GM21619 (cell line): ENCODE measurements around the gene NOVA2.
"Not testable (repeated sequence)": the region's sequence is repeated elsewhere in the genome, so short reads cannot be mapped to it uniquely, and the experiment has no call there.

Source experiments
- ATAC-seq: cut with Tn5 transposase; IDR thresholded peaks from one replicate; pipeline ENCODE4 v1.9.1; 2021; ENCODE audit not compliant: unreplicated experiment

Gene NOVA2

GRCh38 chr19:45899253-45899652 is 74.4 kb downstream of the NOVA2 start:
- ATAC-seq: no peak

- ATAC-seq: no peak
Measured at GRCh38 chr19:45897261-45897812, 76.3 kb downstream of the NOVA2 start.

GRCh38 chr19:45895983-45896599 is 77.6 kb downstream of the NOVA2 start:
- ATAC-seq: not testable (repeated sequence)

- ATAC-seq: no peak
Measured at GRCh38 chr19:45895519-45895972, 78.1 kb downstream of the NOVA2 start.

GRCh38 chr19:45890877-45891276 is 82.8 kb downstream of the NOVA2 start:
- ATAC-seq: no peak

- ATAC-seq: no peak
Measured at GRCh38 chr19:45889210-45889885, 84.3 kb downstream of the NOVA2 start.

- ATAC-seq: no peak
Measured at GRCh38 chr19:45887200-45887710, 86.4 kb downstream of the NOVA2 start.

GRCh38 chr19:45886427-45887199 is 87.1 kb downstream of the NOVA2 start:
- peak; percentile 39 for ATAC-seq

GRCh38 chr19:45885556-45886426 is 87.9 kb downstream of the NOVA2 start, which contains the start of gene IRF2BP1:
TSS of gene IRF2BP1 (minus strand) at chr19:45886141. CDS start at chr19:45885774, 367 bp downstream.
- peak; percentile 37 for ATAC-seq

- no peak for ATAC-seq
Measured at GRCh38 chr19:45884682-45885555, 88.7 kb downstream of the NOVA2 start.

GRCh38 chr19:45883881-45884681 is 89.6 kb downstream of the NOVA2 start:
- ATAC-seq: no peak
